GM19328 (cell line): ENCODE measurements around the gene UMODL1.
"Not testable (repeated sequence)": the region's sequence is repeated elsewhere in the genome, so short reads cannot be mapped to it uniquely, and the experiment has no call there.

ENCODE experiments used
- ATAC-seq: cut with Tn5 transposase; IDR thresholded peaks from one replicate; pipeline ENCODE4 v1.9.1; 2021; ENCODE audit warnings: mild to moderate bottlenecking, moderate library complexity; ENCODE audit not compliant: unreplicated experiment

Gene UMODL1

GRCh38 chr21:42111811-42112210, 40.7 kb downstream of the UMODL1 start:
- no peak for ATAC-seq

GRCh38 chr21:42112238-42112637, 41.1 kb downstream of the UMODL1 start:
- no peak for ATAC-seq

GRCh38 chr21:42112857-42113256, 41.7 kb downstream of the UMODL1 start:
- no peak for ATAC-seq

- ATAC-seq, result no peak
These were observed 42.9 kb downstream of the UMODL1 start for GRCh38 chr21:42113926-42114409.

GRCh38 chr21:42114646-42115045, 43.5 kb downstream of the UMODL1 start:
- ATAC-seq, result no peak

- ATAC-seq, result no peak
These were observed 44.1 kb downstream of the UMODL1 start for GRCh38 chr21:42115136-42115683.

GRCh38 chr21:42116551-42116950, 45.4 kb downstream of the UMODL1 start:
- ATAC-seq, result not testable (repeated sequence)

- no peak for ATAC-seq
These were observed 46.3 kb downstream of the UMODL1 start for GRCh38 chr21:42117229-42117966.

- no peak for ATAC-seq
These were observed 47.1 kb downstream of the UMODL1 start for GRCh38 chr21:42117967-42118780.

- no peak for ATAC-seq
These were observed 47.8 kb downstream of the UMODL1 start for GRCh38 chr21:42118901-42119300.

- no peak for ATAC-seq
These were observed 49.2 kb downstream of the UMODL1 start for GRCh38 chr21:42120101-42120902.

GRCh38 chr21:42120903-42121535, 49.9 kb downstream of the UMODL1 start:
- no peak for ATAC-seq

- no peak for ATAC-seq
These were observed 50.7 kb downstream of the UMODL1 start for GRCh38 chr21:42121794-42122193.

GRCh38 chr21:42122398-42122797, 51.3 kb downstream of the UMODL1 start:
- no peak for ATAC-seq

- ATAC-seq, result no peak
These were observed 51.7 kb downstream of the UMODL1 start for GRCh38 chr21:42122808-42123207.

GRCh38 chr21:42123219-42123908, 52.2 kb downstream of the UMODL1 start:
- no peak for ATAC-seq

- no peak for ATAC-seq
These were observed 53.0 kb downstream of the UMODL1 start for GRCh38 chr21:42124081-42124480.

GRCh38 chr21:42124826-42125570, 53.9 kb downstream of the UMODL1 start:
- no peak for ATAC-seq
